UCSD-AML1 (cell line): ENCODE measurements around the gene WIPF3.

Source experiments
- DNase-seq: peaks from one replicate; lab custom pipeline; 2025; ENCODE audit not compliant: unreplicated experiment; lab: John Stamatoyannopoulos, UW

The WIPF3 gene, protein sequence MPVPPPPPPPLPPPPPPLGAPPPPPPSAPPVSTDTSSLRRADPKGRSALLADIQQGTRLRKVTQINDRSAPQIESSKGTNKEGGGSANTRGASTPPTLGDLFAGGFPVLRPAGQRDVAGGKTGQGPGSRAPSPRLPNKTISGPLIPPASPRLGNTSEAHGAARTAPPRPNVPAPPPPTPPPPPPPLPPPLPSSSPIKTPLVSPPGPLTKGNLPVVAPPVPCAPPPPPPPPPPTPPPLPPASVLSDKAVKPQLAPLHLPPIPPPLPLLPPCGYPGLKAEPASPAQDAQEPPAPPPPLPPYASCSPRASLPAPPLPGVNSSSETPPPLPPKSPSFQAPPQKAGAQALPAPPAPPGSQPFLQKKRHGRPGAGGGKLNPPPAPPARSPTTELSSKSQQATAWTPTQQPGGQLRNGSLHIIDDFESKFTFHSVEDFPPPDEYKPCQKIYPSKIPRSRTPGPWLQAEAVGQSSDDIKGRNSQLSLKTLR

DNA sequence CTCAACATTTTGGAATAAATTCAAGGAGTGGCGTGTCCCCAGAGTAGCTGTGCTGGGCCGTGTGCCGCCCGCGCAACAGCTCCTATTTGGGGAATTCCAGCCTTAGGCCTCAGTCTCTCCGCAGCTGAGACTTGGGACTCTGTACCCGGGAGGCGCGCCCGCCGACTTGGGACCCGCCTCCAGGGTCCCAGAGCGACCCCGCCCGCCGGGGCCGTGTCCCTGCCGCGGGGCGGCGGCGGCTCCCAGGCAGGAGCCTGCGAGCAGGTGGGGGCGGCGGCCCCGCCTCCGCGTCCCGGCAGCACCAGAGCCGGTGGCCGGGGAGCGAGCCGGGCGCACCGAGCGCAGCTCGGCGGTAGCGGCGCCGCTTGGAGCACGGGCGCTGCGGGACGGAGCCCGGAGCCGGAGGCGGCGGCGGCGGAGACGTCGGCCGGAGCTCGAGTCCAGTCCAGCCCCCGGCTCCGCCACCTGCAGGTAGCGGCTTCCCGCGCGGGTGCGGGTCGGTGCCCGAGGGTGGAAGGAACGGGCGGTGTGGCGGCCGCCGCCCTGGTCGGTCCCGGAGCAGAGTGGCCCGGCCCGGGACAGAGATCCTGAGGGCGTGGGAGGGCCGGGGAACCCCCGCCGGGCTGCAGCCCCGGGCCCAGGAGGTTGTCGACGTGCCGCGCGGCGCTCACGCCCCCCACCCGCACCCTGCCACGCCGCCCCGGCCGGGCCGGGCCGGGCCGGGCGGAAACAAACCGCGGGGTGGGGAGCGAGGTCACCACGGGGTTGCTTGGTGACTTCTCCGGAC lies at the start of gene WIPF3:
Gene WIPF3, plus strand, starts transcription at position 301 of the 787 bp plus-strand sequence. CDS start 28,217 bp downstream, outside the sequence.
- DNase-seq: no peak

DNA sequence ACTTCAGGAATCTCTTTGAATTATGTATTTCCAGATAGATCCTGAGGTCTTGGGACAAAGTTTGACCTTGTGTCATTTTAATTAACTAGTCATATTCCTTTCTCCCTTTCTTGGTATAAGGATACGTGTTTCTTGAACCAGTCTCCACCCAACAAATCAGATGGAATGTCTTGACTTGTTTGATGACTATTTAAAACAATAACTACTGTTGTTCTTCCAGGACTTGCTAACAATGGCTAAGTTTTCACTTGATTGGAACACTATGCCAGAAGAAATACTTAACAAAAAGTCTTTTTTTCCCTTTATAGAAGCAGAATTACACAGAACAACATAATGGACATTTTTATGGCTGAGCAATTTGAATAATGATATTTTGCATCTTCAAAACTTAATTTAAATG lies 43.0 kb upstream of the WIPF3 start:
- DNase-seq: no peak

DNA sequence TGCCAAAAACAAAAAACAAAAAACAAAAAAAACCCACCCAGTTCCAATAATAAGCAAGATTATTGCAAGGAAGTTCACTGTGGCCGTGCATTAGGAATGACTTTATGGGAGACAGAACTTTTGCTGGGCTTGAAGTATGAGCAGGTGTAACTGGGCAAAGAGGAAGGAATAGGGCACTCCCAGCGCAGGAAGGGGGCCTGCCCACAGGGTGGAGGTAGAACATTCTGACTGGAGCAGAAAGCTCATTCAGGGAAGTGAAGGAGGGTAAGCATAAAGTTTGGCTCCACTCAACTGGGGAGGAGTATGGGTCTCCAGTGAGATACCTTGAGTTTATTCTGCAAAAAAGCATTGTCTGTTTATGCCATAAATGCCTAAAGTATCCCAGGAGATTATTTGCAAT lies 42.1 kb upstream of the WIPF3 start:
- peak; percentile 8 for DNase-seq

DNA sequence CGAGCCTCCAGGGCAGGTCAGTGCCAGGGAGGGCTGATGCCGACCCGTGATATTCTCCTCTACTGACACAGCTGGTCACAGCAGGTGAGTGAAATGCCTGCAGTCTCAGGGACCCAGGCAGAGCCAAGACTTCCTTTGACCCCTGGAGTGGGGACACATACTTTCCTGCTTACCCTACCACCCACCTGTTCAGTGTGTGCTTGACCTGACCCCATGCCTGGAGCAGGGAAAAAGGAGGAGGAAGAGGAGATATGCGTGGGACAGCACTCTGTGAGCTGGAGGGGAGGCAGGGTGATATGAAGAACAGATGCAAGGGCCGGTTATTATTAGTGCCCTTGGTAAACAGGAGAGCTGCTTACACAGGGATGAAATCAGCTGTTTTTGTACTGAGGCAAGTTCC lies 40.8 kb upstream of the WIPF3 start:
- DNase-seq: no peak

DNA sequence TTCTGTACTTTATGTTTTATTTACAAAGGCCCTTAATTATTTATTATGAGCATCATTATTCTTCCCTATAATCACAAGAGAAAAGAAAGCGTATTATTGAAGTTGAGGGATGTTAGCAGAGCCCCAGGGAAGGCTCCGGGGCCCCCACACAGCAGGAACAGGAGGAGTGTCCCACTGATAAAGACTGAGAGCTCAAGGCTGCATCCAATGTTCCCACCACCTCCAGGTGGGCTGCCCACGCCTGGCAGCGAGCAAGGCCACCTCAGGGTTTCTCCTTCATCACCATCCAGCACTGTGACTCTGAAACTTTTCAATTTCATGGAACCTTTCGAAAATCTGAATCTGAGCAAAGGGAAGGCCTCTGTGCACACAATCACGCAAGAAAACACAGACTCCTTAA lies 35.9 kb upstream of the WIPF3 start:
- no peak for DNase-seq

DNA sequence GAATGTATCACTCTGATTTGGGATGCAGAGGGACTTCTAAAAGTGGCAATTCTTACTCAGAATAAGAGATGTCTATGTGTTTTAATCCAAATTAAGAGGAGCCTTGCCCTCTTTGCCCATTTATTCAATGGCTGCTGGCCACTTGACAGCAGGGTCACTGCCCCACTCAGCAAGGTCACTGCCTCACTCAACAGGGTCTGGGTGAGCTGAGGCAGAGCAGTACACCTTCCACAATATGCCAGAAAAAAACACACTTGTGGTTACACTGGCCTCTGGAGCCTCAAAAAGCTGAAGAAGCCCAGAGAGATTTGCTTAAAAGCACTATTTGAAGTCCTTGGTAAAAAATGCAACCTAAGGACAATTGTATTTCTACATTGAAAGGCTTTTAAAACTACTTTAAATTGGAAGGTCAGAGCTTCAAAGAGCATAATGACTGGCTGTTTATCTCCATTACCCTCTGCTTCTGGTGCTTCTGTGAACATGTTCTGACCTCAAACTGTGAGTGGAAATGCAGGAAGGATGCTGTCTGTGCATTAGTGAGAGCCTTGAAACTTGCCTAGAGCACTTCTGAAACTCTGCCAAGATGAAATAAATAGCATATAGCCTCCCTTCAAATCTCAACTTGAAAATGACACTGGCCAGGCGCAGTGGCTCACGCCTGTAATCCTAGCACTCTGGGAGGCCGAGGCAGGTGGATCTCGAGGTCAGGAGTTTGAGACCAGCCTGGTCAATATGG lies 35.1 kb upstream of the WIPF3 start:
- DNase-seq: no peak

DNA sequence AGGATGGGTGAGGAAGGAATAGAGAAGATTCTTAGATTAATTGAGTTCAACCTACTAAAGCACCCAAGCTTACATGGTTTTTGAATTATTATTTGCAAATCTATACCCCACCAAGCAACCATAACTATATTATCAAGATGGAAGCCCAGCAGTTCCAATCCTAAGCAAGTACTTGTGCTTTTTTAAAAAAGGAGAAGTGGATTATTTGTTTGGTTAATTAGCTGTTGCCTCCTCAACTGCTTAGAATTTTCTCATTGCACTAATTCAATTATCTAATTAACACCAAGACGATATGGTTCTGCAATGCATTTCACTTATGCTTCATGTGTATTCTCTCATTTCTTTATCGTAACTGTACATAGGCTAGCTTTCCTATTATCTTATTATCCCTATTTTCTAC lies 27.3 kb upstream of the WIPF3 start:
- DNase-seq: no peak

DNA sequence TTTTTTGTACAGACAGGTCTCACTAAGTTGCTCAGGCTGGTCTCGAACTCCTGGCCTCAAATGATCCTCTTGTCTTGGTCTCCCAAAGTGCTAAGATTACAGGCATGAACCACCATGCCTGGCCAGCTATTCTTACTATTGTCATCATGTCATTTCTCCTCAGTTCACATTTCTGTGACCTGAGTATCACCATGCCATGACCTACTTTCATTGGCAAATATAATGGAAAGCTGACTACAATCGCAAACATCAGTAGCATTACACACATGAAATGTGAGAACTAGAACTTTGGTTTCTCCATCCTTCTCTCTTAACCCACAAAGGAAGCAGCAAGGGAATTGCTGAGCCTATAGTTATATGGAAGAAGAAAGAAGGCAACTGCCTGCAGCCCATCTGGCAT lies 26.0 kb upstream of the WIPF3 start:
- no peak for DNase-seq

DNA sequence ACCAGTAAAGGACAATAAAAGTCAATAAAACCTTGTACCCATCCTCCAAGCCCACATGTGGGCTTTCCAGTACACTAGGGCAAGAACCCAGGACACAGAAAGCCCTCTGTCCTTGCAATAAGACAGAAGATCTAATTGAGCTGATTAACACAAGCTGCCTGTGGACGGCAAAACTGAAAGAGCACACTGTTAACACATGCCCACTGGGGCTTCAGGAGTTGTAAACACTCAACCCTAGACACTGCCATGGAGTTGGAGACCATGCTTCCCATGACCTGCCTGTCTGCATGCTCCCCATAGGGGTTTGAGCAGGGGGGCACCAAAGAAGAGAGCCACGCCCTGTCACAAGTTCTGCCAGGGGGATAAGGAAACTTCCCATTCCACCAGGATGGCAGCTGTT lies 22.6 kb upstream of the WIPF3 start:
- no peak for DNase-seq

DNA sequence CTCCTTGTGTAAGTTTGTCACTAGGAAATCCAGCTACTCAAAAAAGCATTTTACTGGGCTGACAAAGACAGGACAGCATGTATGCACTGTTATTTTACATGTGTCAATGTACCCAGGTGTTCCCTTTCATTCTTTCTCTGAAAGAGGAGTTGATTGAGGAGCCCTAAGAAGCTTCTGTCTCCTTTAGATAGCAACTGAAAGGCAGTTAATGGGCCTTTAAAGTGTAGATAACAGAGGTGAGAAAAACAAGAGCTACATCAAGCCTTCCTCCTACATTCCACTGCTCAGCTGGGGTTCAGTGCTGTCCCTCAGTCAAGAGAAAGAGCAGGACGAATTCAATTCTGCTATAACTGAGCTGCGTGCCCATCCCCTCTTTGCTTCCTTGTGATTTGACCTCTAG lies 12.8 kb upstream of the WIPF3 start:
- no peak for DNase-seq

DNA sequence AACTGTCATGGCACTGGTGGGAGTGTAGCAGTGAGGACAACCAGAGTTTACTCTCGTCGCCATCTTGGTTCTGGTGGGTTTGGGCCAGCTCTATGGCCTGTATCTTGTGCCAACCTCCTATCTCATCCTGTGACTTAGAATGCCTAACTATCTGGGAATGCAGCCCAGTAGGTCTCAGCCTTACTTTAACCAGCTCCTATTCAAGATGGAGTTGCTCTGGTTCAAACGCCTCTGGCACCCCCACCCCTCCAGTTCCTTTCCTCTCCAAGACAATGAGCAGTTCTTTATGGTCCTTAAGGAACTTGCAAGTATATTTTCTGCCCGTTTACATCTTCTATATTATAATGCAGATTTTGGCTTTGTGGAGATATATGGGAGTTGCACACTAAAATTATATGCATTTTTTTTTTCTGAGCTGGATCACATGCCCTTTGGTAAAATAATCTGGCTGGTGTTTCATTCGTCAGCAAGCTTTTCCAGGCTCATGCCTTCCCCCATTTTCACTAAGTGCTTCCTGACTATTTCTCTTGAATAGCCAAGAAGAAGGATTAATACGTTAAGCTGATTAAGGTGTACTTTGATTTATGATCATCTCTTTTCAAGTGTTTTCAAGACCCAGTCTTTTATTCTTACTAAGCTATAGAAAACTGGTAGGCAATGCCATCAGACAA lies 11.2 kb upstream of the WIPF3 start:
- DNase-seq: no peak

DNA sequence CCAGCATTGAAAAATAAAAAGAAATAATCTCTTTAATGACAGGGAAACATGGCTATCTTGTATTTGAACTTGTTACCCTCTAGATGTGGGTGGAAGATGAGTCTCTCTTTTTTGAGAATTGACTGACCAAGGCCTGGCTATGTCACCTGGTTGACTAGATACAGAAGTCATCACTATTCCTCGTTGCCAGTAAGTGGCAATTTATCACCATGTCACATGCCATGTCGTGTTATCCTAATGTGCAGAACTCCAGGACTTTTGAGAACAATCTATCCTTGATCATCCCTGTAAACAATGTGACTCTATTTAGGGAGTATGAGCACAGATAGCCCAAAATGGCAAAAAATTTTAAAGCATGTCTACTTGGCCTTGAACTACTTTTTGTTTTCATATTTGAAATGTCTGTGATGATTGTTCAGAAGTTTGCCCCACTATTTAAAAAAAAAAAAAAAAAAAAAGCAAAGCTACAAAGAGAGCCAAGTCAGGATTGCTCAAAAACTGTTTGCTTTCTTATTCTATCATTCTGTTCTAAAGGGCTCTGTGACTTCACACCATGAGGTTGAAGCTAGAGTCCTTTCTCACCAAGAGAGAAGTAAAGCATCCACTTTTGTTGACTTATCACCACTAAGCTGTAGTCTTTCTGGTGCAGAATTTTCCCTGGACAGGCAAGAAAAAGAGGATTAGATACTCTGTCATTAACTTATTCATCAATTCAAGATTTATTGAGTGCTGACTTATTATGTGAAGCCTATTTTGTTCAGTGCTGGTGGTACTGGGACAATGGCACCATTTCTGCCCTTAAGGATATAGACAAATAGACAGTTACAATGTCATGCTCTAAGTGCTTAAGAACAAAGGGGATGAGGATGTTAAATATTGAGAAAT lies 10.4 kb upstream of the WIPF3 start:
- no peak for DNase-seq

DNA sequence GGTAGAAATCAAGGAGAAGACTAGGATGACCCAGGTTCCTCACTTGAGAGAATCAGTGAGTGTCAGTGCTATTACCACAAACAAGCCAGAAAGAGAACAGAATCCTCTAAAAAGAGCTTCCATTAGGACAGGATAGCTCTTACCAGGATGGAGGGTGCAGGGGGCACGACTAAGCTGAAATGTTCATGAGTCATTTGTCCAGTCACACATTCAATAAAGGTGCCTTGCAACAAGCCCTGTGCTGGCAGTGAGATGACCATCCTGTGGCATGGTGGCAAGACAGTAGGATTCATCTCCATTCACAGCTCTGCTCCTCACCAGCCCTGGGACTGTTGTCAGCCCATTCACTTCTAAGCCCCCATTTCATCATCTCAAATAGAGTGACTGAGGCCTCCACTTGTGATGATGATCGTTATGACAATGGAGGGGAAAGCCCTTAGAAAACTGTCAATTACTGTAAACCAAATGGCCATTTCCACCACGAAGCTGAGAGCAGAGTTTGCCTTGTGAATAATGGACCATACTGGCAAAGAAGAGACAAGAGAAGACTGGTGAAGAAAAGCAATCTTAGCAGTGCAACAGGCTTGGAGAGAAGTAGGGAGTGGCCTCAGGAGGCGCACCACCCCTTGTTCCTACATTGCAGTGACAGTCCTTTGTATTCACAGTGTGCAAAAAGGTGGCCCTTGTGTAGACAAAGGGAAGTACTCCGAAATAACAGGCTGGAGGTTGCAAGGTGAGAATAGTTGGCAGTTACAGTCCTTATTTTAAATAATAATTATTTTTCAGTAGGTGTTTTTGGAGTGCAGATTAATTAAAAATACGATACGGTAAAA lies 9.0 kb upstream of the WIPF3 start:
- no peak for DNase-seq

DNA sequence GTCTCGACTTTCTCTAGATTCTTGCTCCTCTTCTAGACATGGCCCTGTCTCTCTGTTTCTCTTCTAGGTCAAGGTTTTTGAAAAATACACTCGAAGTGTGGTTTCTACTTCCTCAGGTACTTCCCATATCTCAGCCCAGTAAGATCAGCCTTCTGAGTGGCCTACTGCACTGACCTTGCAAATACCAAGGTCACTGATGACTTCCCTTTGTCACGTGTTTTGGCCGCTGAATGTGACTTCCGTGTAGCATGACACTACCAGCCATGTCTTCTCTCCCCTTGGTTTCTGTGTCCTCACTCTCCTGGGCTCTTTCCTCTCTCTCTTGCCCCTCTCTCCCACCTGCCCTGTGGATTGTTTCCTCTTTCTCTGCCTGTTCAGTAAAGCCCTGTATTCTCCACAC lies 7.9 kb upstream of the WIPF3 start:
- DNase-seq: no peak

DNA sequence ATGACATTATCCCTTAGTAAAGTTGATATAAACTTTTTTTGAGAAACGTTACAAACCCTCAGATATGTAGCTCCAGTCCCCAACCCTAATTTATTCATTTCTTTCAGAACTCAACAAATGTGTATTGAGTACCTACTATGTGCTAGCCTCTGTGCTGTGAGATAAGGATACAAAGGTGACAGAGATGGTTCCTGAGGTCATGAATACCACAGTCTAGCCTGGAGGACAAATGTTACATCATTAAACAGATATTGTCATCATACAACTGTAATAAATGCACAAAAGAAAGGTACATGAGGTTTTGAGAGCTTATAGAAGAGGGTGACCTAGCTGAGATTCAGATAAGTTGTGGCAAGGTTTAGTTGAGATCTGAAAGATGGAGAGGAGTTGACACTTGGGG lies 4.4 kb upstream of the WIPF3 start:
- DNase-seq: no peak

DNA sequence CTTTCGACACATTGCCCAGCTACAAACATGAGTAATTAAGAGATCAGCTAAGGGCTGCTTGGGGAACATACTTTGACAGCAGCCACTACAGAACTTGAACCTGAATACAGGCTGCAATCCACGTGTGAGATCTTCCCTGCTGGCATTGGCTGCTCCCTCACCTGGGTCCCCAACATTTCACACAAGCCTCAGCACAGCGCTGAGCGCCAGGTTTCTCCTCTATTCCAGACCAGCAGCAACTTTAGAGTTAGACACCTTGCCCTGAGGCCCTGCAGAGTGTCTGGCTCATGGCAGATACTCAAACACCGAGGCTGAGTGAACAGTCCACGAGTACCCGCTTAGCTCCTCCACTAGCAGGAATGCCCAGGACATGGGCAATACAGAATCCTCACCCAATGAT lies 1.3 kb upstream of the WIPF3 start:
- DNase-seq: no peak

DNA sequence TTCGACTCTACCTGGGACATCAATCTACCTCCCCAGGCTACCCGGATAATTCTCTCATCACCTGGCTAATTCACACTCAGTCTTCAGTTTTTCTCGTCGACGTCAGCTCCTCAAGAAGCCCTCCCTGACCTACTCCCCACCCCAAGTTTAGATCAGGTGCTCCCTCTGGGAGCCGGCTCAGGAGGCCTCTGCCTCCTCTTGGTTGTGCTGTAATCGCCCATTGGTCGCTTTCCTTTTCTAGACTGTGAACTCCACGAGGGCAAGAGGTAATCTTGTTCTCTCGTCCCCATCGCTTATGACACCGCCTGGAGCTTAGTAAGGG lies 461 bp upstream of the WIPF3 start:
- no peak for DNase-seq

DNA sequence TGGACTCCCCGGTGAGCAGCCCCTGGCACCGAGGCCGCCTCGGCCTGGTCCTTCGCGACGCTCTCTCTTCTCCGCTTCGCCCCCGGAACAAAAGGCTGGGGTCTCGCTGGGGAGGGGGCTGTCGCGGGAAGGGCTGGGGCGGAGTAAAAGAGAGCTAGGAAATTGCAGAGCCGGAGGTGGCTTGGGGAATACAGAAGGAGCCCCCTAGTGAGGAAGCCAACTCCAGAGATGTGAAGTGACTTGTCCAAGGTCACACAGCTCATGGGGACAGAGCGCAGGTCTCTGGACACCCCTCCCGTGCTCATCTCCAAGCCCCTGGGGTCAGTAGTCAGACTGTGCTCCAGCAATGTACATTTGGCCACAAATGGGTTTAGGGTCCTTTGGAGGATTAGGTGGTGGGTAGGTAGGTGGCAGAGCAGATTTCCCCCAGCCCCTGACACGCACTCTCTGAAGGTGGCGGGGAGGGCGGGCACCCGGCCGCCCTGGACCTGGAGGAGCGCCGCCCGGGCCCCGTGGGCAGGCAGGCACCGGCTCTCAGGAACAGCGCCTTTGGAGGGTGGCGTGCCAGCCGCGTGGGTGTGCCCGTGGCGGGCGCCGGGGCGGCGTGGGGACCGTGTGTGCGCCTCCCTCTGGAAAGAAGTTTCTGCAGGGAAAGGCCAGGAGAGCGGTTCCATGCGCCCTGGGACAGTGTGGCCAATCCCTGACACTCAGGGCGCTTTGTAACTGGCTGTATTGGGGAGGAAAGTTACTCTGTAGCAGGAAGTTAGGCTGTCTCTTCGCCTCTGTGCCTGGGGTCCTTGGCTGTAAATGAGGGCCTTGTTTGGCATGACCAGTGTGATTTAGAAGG lies 910 bp downstream of the WIPF3 start:
- peak; percentile 9 for DNase-seq
